Brain microvascular endothelial cell (primary cell): ENCODE data around the gene SART1.

Experiments
- DNase-seq: peaks from one replicate; pipeline ENCODE4 v3.0.0-alpha.2; 2020
- H3K27ac ChIP-seq: fragments of 250-450 bp; sonication (Bioruptor Pico); 2 replicates; pipeline ENCODE4 v1.5.1; 2020; ENCODE audit warnings: mild to moderate bottlenecking, moderate library complexity
- H3K27me3 ChIP-seq: fragments of 250-450 bp; sonication (Bioruptor Pico); replicated peaks from 2 replicates; pipeline ENCODE4 v1.5.1; 2020; ENCODE audit warnings: mild to moderate bottlenecking
- H3K36me3 ChIP-seq: fragments of 250-450 bp; sonication (Bioruptor Pico); replicated peaks from 2 replicates; pipeline ENCODE4 v1.5.1; 2020; ENCODE audit warnings: mild to moderate bottlenecking
- H3K4me3 ChIP-seq: 2 replicates; pipeline ENCODE4 v1.5.1; 2011; ENCODE audit warnings: low read depth, mild to moderate bottlenecking, control low read depth, low read length, moderate library complexity
- in situ Hi-C: cut with HindIII; loops from 2 replicates; pipeline ENCODE4 v1.10.0; 2017; ENCODE audit warnings: low sequenced_read_pairs, low pct_ligation_motif_present
- TF ChIP-seq, protein P1 (sequence below): IDR thresholded peaks from 2 replicates; pipeline ENCODE4 v1.5.1; 2011; ENCODE audit warnings: low read depth, mild to moderate bottlenecking, moderate library complexity, low read length, control low read depth, inconsistent platforms; ENCODE audit errors: missing control alignments

Gene SART1

DNA sequence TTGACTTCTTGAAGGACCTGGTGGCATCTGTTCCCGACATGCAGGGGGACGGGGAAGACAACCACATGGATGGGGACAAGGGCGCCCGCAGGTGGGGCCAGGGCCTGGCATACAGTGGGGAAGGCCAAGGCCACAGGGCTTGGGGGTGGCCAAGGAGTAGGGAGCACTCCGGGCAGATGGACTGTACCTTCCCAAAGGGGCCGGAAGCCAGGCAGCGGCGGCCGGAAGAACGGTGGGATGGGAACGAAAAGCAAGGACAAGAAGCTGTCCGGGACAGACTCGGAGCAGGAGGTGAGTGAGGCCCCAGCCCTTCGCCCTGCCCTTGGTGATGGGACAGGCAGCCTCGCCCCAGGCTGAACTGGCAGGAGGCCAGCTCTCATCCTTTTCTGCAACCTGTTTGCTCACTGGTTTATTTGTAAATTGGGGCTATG is 41.1 kb upstream of the SART1 start:
- no peak for DNase-seq
- Histone ChIP-seq H3K4me3 (peak overlapping the region; percentile 81), H3K36me3 (peaks cover 22% of the 10 kb centered on the region), H3K27ac (no peak overlapping the region), H3K27me3 (no peaks in the 10 kb centered on the region)
- in situ Hi-C loops, result no loop called here
- TF ChIP-seq, protein P1, sequence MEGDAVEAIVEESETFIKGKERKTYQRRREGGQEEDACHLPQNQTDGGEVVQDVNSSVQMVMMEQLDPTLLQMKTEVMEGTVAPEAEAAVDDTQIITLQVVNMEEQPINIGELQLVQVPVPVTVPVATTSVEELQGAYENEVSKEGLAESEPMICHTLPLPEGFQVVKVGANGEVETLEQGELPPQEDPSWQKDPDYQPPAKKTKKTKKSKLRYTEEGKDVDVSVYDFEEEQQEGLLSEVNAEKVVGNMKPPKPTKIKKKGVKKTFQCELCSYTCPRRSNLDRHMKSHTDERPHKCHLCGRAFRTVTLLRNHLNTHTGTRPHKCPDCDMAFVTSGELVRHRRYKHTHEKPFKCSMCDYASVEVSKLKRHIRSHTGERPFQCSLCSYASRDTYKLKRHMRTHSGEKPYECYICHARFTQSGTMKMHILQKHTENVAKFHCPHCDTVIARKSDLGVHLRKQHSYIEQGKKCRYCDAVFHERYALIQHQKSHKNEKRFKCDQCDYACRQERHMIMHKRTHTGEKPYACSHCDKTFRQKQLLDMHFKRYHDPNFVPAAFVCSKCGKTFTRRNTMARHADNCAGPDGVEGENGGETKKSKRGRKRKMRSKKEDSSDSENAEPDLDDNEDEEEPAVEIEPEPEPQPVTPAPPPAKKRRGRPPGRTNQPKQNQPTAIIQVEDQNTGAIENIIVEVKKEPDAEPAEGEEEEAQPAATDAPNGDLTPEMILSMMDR, result no peak

- Histone ChIP-seq H3K27ac (no peak overlapping the region), H3K27me3 (no peaks in the 10 kb centered on the region), H3K4me3 (no peak overlapping the region), H3K36me3 (peaks cover 22% of the 10 kb centered on the region)
- in situ Hi-C loops, result no loop called here
- no peak for DNase-seq
- TF ChIP-seq, protein P1, result no peak
Observed at GRCh38 chr11:65921033-65921555, 40.4 kb upstream of the SART1 start.

GRCh38 chr11:65921876-65922275 is 39.7 kb upstream of the SART1 start:
- no peak overlapping the region for H3K27ac ChIP-seq
- H3K36me3 ChIP-seq, result peaks cover 22% of the 10 kb centered on the region
- no peak overlapping the region for H3K4me3 ChIP-seq
- in situ Hi-C loops, result no loop called here
- DNase-seq, result no peak
- no peaks in the 10 kb centered on the region for H3K27me3 ChIP-seq
- TF ChIP-seq, protein P1, result no peak

GRCh38 chr11:65922565-65922964 is 39.0 kb upstream of the SART1 start:
- no peak for DNase-seq
- TF ChIP-seq, protein P1, result no peak
- no peaks in the 10 kb centered on the region for H3K27me3 ChIP-seq
- no peak overlapping the region for H3K4me3 ChIP-seq
- peaks cover 22% of the 10 kb centered on the region for H3K36me3 ChIP-seq
- no peak overlapping the region for H3K27ac ChIP-seq
- in situ Hi-C loops, result no loop called here

- TF ChIP-seq, protein P1, result no peak
- Histone ChIP-seq H3K4me3 (no peak overlapping the region), H3K36me3 (peaks cover 22% of the 10 kb centered on the region), H3K27me3 (no peaks in the 10 kb centered on the region), H3K27ac (no peak overlapping the region)
- no peak for DNase-seq
- in situ Hi-C loops, result no loop called here
Observed at GRCh38 chr11:65925397-65925796, 36.1 kb upstream of the SART1 start.

GRCh38 chr11:65927904-65928397 is 33.6 kb upstream of the SART1 start:
- Histone ChIP-seq H3K36me3 (peaks cover 6% of the 10 kb centered on the region), H3K4me3 (no peak overlapping the region), H3K27ac (no peak overlapping the region), H3K27me3 (no peaks in the 10 kb centered on the region)
- no peak for DNase-seq
- TF ChIP-seq, protein P1, result no peak
- in situ Hi-C loops, result no loop called here
